Measurements from ENCODE around the gene XYLT1. TPM values are rescaled to one million over a fixed set of nuclear protein-coding genes. Genes with fewer than 3 reads are reported as not detected.

The XYLT1 gene
- polyA plus RNA-seq, 1 donor from 2014 or later, result 3.3 TPM

DNA sequence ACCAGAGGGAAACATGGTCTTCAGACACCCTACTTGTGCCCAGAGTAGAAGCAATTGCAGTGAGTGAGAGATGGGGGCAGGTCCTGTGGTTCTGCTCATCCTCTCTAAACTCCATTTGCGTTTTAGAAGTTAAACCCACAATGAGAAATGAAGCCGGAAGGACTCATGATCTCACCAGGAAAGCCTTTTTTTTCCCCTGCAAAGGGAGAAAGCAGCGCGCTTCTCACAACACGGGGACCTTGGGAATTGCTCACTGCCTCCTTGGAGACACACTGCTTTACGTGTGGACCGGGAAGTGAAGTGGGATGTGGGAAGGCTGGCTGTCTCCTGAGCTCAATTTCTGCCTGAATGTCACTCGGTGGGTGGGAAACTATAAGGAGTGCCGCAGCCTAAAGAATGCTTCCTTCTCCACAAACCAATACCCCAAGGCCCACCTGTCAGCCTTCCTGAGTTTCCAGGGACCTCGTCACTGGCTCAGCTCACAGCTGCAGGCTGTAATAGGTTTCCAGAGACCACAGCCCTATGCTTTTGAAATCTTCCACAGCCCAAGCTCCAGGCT lies 365.4 kb downstream of the XYLT1 start:
- H3K27ac ChIP-seq (ENCODE audit: low read length), result peak overlapping the region; percentile 46
- peak overlapping the region; percentile 1 for H3K9ac ChIP-seq (ENCODE audit: low read length)
- H3K79me2 ChIP-seq (replicated peaks; ENCODE audit: insufficient read depth, low read length), result no peaks in the 10 kb centered on the region
- H2AFZ ChIP-seq (ENCODE audit: low read depth, low read length), result no peak overlapping the region
- TF ChIP-seq TAF1 (IDR thresholded peaks at IDR 0.05; ENCODE audit: low read depth) (no peak), MXI1 (conservative IDR thresholded peaks at IDR 0.05; ENCODE audit: poor library complexity, severe bottlenecking) (no peak), RAD21 (conservative IDR thresholded peaks at IDR 0.05) (no peak), SMC3 (conservative IDR thresholded peaks at IDR 0.05; ENCODE audit: poor library complexity) (no peak), EP300 (conservative IDR thresholded peaks at IDR 0.05; ENCODE audit: poor library complexity, severe bottlenecking) (no peak), POLR2AphosphoS5 (IDR thresholded peaks at IDR 0.05) (peak; percentile 24), EZH2 (IDR thresholded peaks at IDR 0.05; ENCODE audit: borderline replicate concordance, insufficient read depth, low read length, poor library complexity, severe bottlenecking) (no peak)
- TF ChIP-seq, protein P1, sequence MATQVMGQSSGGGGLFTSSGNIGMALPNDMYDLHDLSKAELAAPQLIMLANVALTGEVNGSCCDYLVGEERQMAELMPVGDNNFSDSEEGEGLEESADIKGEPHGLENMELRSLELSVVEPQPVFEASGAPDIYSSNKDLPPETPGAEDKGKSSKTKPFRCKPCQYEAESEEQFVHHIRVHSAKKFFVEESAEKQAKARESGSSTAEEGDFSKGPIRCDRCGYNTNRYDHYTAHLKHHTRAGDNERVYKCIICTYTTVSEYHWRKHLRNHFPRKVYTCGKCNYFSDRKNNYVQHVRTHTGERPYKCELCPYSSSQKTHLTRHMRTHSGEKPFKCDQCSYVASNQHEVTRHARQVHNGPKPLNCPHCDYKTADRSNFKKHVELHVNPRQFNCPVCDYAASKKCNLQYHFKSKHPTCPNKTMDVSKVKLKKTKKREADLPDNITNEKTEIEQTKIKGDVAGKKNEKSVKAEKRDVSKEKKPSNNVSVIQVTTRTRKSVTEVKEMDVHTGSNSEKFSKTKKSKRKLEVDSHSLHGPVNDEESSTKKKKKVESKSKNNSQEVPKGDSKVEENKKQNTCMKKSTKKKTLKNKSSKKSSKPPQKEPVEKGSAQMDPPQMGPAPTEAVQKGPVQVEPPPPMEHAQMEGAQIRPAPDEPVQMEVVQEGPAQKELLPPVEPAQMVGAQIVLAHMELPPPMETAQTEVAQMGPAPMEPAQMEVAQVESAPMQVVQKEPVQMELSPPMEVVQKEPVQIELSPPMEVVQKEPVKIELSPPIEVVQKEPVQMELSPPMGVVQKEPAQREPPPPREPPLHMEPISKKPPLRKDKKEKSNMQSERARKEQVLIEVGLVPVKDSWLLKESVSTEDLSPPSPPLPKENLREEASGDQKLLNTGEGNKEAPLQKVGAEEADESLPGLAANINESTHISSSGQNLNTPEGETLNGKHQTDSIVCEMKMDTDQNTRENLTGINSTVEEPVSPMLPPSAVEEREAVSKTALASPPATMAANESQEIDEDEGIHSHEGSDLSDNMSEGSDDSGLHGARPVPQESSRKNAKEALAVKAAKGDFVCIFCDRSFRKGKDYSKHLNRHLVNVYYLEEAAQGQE (IDR thresholded peaks at IDR 0.05; ENCODE audit: borderline replicate concordance), result peak; percentile 84
- TF ChIP-seq, protein P2, sequence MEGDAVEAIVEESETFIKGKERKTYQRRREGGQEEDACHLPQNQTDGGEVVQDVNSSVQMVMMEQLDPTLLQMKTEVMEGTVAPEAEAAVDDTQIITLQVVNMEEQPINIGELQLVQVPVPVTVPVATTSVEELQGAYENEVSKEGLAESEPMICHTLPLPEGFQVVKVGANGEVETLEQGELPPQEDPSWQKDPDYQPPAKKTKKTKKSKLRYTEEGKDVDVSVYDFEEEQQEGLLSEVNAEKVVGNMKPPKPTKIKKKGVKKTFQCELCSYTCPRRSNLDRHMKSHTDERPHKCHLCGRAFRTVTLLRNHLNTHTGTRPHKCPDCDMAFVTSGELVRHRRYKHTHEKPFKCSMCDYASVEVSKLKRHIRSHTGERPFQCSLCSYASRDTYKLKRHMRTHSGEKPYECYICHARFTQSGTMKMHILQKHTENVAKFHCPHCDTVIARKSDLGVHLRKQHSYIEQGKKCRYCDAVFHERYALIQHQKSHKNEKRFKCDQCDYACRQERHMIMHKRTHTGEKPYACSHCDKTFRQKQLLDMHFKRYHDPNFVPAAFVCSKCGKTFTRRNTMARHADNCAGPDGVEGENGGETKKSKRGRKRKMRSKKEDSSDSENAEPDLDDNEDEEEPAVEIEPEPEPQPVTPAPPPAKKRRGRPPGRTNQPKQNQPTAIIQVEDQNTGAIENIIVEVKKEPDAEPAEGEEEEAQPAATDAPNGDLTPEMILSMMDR (IDR thresholded peaks at IDR 0.05; ENCODE audit: poor library complexity, severe bottlenecking), result no peak
- no peaks in the 10 kb centered on the region for H3K27me3 ChIP-seq (ENCODE audit: insufficient read depth, low read depth, low read length)
- H3K9me2 ChIP-seq (ENCODE audit: insufficient read depth, low read length), result no peaks in the 10 kb centered on the region
- H3F3A ChIP-seq (ENCODE audit: insufficient read depth, low read length, poor library complexity, severe bottlenecking), result no peaks in the 10 kb centered on the region
- H3K9me3 ChIP-seq (ENCODE audit: low read length), result no peaks in the 10 kb centered on the region
- H3K4me3 ChIP-seq (ENCODE audit: low read length), result peak overlapping the region; percentile 8
- peak overlapping the region; percentile 30 for H3K4me2 ChIP-seq (ENCODE audit: low read length)
- no peaks in the 10 kb centered on the region for H4K20me1 ChIP-seq (ENCODE audit: insufficient read depth)
- no peaks in the 10 kb centered on the region for H3K36me3 ChIP-seq (ENCODE audit: insufficient read depth, low read length)

DNA sequence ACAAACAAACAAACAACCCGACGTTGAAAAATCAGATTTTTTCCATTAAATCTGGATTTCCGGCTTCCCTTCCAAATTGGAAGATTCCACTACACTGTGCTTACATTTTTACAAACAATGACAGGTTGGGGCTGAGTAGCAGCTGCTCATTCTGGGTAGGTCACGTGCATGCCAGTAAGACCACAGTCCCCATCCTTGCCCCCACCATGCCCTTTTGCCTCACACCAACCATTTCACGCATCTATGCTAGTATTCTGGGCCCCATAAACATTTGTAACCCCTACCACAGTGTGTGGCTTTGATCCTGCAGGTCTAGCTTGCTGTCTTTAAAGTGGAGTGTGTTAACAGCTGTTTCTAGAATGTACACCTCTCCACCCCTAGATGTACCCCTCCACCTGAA lies 366.1 kb downstream of the XYLT1 start:
- H3K79me2 ChIP-seq (replicated peaks; ENCODE audit: insufficient read depth, low read length), result no peaks in the 10 kb centered on the region
- no peaks in the 10 kb centered on the region for H4K20me1 ChIP-seq (ENCODE audit: insufficient read depth)
- H3K36me3 ChIP-seq (ENCODE audit: insufficient read depth, low read length), result no peaks in the 10 kb centered on the region
- no peaks in the 10 kb centered on the region for H3F3A ChIP-seq (ENCODE audit: insufficient read depth, low read length, poor library complexity, severe bottlenecking)
- H3K27me3 ChIP-seq (ENCODE audit: insufficient read depth, low read depth, low read length), result no peaks in the 10 kb centered on the region
- TF ChIP-seq, protein P1 (IDR thresholded peaks at IDR 0.05; ENCODE audit: borderline replicate concordance), result no peak
- TF ChIP-seq, protein P2 (IDR thresholded peaks at IDR 0.05; ENCODE audit: poor library complexity, severe bottlenecking), result no peak
- TF ChIP-seq EZH2 (IDR thresholded peaks at IDR 0.05; ENCODE audit: borderline replicate concordance, insufficient read depth, low read length, poor library complexity, severe bottlenecking) (no peak), SMC3 (conservative IDR thresholded peaks at IDR 0.05; ENCODE audit: poor library complexity) (no peak), MXI1 (conservative IDR thresholded peaks at IDR 0.05; ENCODE audit: poor library complexity, severe bottlenecking) (no peak), RAD21 (conservative IDR thresholded peaks at IDR 0.05) (no peak), EP300 (conservative IDR thresholded peaks at IDR 0.05; ENCODE audit: poor library complexity, severe bottlenecking) (no peak), POLR2AphosphoS5 (IDR thresholded peaks at IDR 0.05) (no peak), TAF1 (IDR thresholded peaks at IDR 0.05; ENCODE audit: low read depth) (no peak)
- H3K9me3 ChIP-seq (ENCODE audit: low read length), result no peaks in the 10 kb centered on the region
- H3K9ac ChIP-seq (ENCODE audit: low read length), result no peak overlapping the region
- H3K27ac ChIP-seq (ENCODE audit: low read length), result peak overlapping the region; percentile 46
- no peak overlapping the region for H3K4me2 ChIP-seq (ENCODE audit: low read length)
- H2AFZ ChIP-seq (ENCODE audit: low read depth, low read length), result no peak overlapping the region
- no peaks in the 10 kb centered on the region for H3K9me2 ChIP-seq (ENCODE audit: insufficient read depth, low read length)
- no peak overlapping the region for H3K4me3 ChIP-seq (ENCODE audit: low read length)
